A549 (cell line): ENCODE data around the gene SLC12A8.

Experiments
- CBX2 ChIP-seq: fragments of 200-600 bp; sonication (generic); IDR thresholded peaks from 2 replicates; pipeline ENCODE4 v1.6.1; 2016; ENCODE audit warnings: low read depth, mild to moderate bottlenecking, borderline replicate concordance
- CBX8 ChIP-seq: fragments of 200-600 bp; sonication (generic); IDR thresholded peaks from 2 replicates; pipeline ENCODE4 v1.6.1; 2016
- CTCF ChIP-seq: fragments of >200 bp; sonication (Bioruptor Twin); formaldehyde crosslinking; IDR thresholded peaks from 3 replicates; pipeline ENCODE4 v1.5.1; 2016
- JUN ChIP-seq, 2 experiments: fragments of >200 bp; sonication (Bioruptor Twin); formaldehyde crosslinking; IDR thresholded peaks; 2 replicates in 1 of 2; 3 replicates in 1 of 2; pipeline ENCODE4 v1.6.1; 2016 to 2017
- JUNB ChIP-seq: fragments of >200 bp; sonication (Bioruptor Twin); formaldehyde crosslinking; IDR thresholded peaks from 2 replicates; pipeline ENCODE4 v1.6.1; 2016
- KDM1A ChIP-seq: fragments of 200-600 bp; sonication (generic); IDR thresholded peaks from 2 replicates; pipeline ENCODE4 v1.6.1; 2016; ENCODE audit warnings: low read depth, mild to moderate bottlenecking
- MAZ ChIP-seq: fragments of 150-350 bp; IDR thresholded peaks from 2 replicates; pipeline ENCODE4 v1.6.1; 2014; ENCODE audit warnings: antibody characterized with exemption, low read depth, low read length, borderline replicate concordance
- PHF8 ChIP-seq: fragments of 200-600 bp; sonication (generic); IDR thresholded peaks from 2 replicates; pipeline ENCODE4 v1.6.1; 2016; ENCODE audit warnings: low read depth, mild to moderate bottlenecking, antibody characterized with exemption, moderate library complexity, borderline replicate concordance
- POLR2A ChIP-seq: IDR thresholded peaks from 2 replicates; pipeline ENCODE4 v1.6.1; 2012; ENCODE audit warnings: mild to moderate bottlenecking, low read length
- RAD21 ChIP-seq, 2 experiments: fragments of >200 bp in 1 of 2; sonication (Bioruptor Twin) in 1 of 2; formaldehyde crosslinking in 1 of 2; IDR thresholded peaks in 1 of 2; conservative IDR thresholded peaks in 1 of 2; 2 replicates in 1 of 2; 3 replicates in 1 of 2; pipeline ENCODE4 v1.6.1; 2012 to 2018; ENCODE audit warnings: inconsistent platforms in 1 of 2
- REST ChIP-seq: fragments of 200-600 bp; sonication (generic); IDR thresholded peaks from 2 replicates; pipeline ENCODE4 v1.6.1; 2016; ENCODE audit warnings: antibody characterized with exemption, mild to moderate bottlenecking, moderate library complexity
- SMC3 ChIP-seq: fragments of >200 bp; sonication (Bioruptor Twin); formaldehyde crosslinking; IDR thresholded peaks from 3 replicates; pipeline ENCODE4 v1.6.1; 2018; ENCODE audit warnings: inconsistent platforms
- USF2 ChIP-seq: fragments of 450-650 bp; IDR thresholded peaks from 2 replicates; pipeline ENCODE4 v1.6.1; 2014; ENCODE audit warnings: antibody characterized with exemption

- TF ChIP-seq USF2: no peak
- no peak for TF ChIP-seq CTCF
- no peak for TF ChIP-seq PHF8
- TF ChIP-seq POLR2A: no peak
- TF ChIP-seq JUN (IDR thresholded peaks at IDR 0.05): no peak
- TF ChIP-seq CBX2: no peak
- no peak for TF ChIP-seq RAD21 (conservative IDR thresholded peaks at IDR 0.05 in 1 of 2, IDR thresholded peaks at IDR 0.05 in 1 of 2)
- no peak for TF ChIP-seq REST
- TF ChIP-seq CBX8: no peak
- no peak for TF ChIP-seq MAZ
- TF ChIP-seq KDM1A: no peak
- no peak for TF ChIP-seq JUNB
- TF ChIP-seq SMC3: no peak
These were observed 5.0 kb downstream of the SLC12A8 start for GRCh38 chr3:125207507-125207906.
